H9 (cell line): Measurements from ENCODE around the gene ECE2. TPM values are rescaled to one million over a fixed set of nuclear protein-coding genes. Genes with fewer than 3 reads are reported as not detected.

Source experiments
- DNase-seq: peaks from one replicate; pipeline ENCODE4 v3.0.0-alpha.2; 2017
- H2AFZ ChIP-seq: one replicate; pipeline ENCODE4 v1.6.1; 2013; ENCODE audit warnings: mild to moderate bottlenecking, low read length, control low read depth, moderate library complexity
- H2AK5ac ChIP-seq: 2 replicates; pipeline ENCODE4 v1.6.1; 2013; ENCODE audit warnings: low read length, control low read depth, mixed read lengths; ENCODE audit not compliant: insufficient read length
- H2BK120ac ChIP-seq: one replicate; pipeline ENCODE4 v1.6.1; 2013; ENCODE audit warnings: low read depth, mild to moderate bottlenecking, low read length, control low read depth, inconsistent platforms; ENCODE audit not compliant: poor library complexity, severe bottlenecking
- H2BK12ac ChIP-seq: 2 replicates; pipeline ENCODE4 v1.6.1; 2013; ENCODE audit warnings: low read length, control low read depth, mixed read lengths, low read depth; ENCODE audit not compliant: insufficient read length
- H2BK15ac ChIP-seq: 2 replicates; pipeline ENCODE4 v1.6.1; 2013; ENCODE audit warnings: low read depth, low read length, control low read depth
- H2BK20ac ChIP-seq: one replicate; pipeline ENCODE4 v1.6.1; 2013; ENCODE audit warnings: low read depth, mild to moderate bottlenecking, low read length, control low read depth, inconsistent platforms; ENCODE audit not compliant: poor library complexity, severe bottlenecking
- H2BK5ac ChIP-seq: 2 replicates; pipeline ENCODE4 v1.6.1; 2013; ENCODE audit warnings: low read length, control low read depth, mixed read lengths; ENCODE audit not compliant: insufficient read length
- H3K14ac ChIP-seq: 2 replicates; pipeline ENCODE4 v1.6.1; 2013; ENCODE audit warnings: low read length, control low read depth; ENCODE audit not compliant: insufficient read depth
- H3K18ac ChIP-seq: 2 replicates; pipeline ENCODE4 v1.6.1; 2013; ENCODE audit warnings: low read depth, mild to moderate bottlenecking, mixed read lengths, low read length, control low read depth; ENCODE audit not compliant: insufficient read length
- H3K23ac ChIP-seq: 2 replicates; pipeline ENCODE4 v1.6.1; 2013; ENCODE audit warnings: low read length, control low read depth, mixed read lengths, low read depth; ENCODE audit not compliant: insufficient read length
- H3K23me2 ChIP-seq: 2 replicates; pipeline ENCODE4 v1.6.1; 2013; ENCODE audit warnings: low read depth, mild to moderate bottlenecking, mixed read lengths, low read length, control low read depth; ENCODE audit not compliant: insufficient read length, poor library complexity, severe bottlenecking
- H3K27ac ChIP-seq: 2 replicates; pipeline ENCODE4 v1.5.1; 2013; ENCODE audit warnings: low read length, control low read depth, mixed read lengths, low read depth; ENCODE audit not compliant: insufficient read length
- H3K27me3 ChIP-seq: 2 replicates; pipeline ENCODE4 v1.6.1; 2013; ENCODE audit warnings: low read length, control low read depth, inconsistent platforms; ENCODE audit not compliant: insufficient read depth
- H3K4ac ChIP-seq: 2 replicates; pipeline ENCODE4 v1.6.1; 2013; ENCODE audit warnings: low read depth, mild to moderate bottlenecking, control low read depth, inconsistent platforms, low read length, moderate library complexity
- H3K4me1 ChIP-seq: 2 replicates; pipeline ENCODE4 v1.6.1; 2013; ENCODE audit warnings: low read length, control low read depth, inconsistent platforms; ENCODE audit not compliant: insufficient read depth
- H3K4me2 ChIP-seq: 2 replicates; pipeline ENCODE4 v1.6.1; 2013; ENCODE audit warnings: low read length, control low read depth, mixed read lengths; ENCODE audit not compliant: insufficient read length, insufficient read depth
- H3K56ac ChIP-seq: 2 replicates; pipeline ENCODE4 v1.6.1; 2013; ENCODE audit warnings: low read depth, mild to moderate bottlenecking, mixed read lengths, low read length, control low read depth; ENCODE audit not compliant: insufficient read length
- H3K79me1 ChIP-seq: 2 replicates; pipeline ENCODE4 v1.6.1; 2013; ENCODE audit warnings: low read depth, mild to moderate bottlenecking, moderate library complexity, low read length, control low read depth, inconsistent platforms; ENCODE audit not compliant: insufficient read depth, poor library complexity, severe bottlenecking
- H3K79me2 ChIP-seq: 2 replicates; pipeline ENCODE4 v1.6.1; 2013; ENCODE audit warnings: low read length, control low read depth, inconsistent platforms; ENCODE audit not compliant: insufficient read depth
- H3K9ac ChIP-seq: 2 replicates; pipeline ENCODE4 v1.6.1; 2013; ENCODE audit warnings: low read length, control low read depth, mixed read lengths; ENCODE audit not compliant: insufficient read length; ENCODE audit errors: extremely low read depth
- H3K9me3 ChIP-seq: one replicate; pipeline ENCODE4 v1.6.1; 2013; ENCODE audit warnings: low read depth, low read length, inconsistent platforms; ENCODE audit not compliant: control insufficient read depth
- H3T11ph ChIP-seq: one replicate; pipeline ENCODE4 v1.6.1; 2013; ENCODE audit warnings: mild to moderate bottlenecking, low read length, control low read depth, inconsistent platforms
- H4K20me1 ChIP-seq: one replicate; pipeline ENCODE4 v1.6.1; 2013; ENCODE audit not compliant: control insufficient read depth, insufficient read length, insufficient read depth
- H4K5ac ChIP-seq: 2 replicates; pipeline ENCODE4 v1.6.1; 2013; ENCODE audit warnings: low read depth, mild to moderate bottlenecking, mixed read lengths, low read length, control low read depth; ENCODE audit not compliant: insufficient read length
- H4K8ac ChIP-seq: replicated peaks from 2 replicates; pipeline ENCODE4 v1.6.1; 2013; ENCODE audit warnings: low read length, control low read depth, mixed read lengths, low read depth; ENCODE audit not compliant: insufficient read length
- H4K91ac ChIP-seq: 2 replicates; pipeline ENCODE4 v1.6.1; 2013; ENCODE audit warnings: low read depth, mild to moderate bottlenecking, moderate library complexity, mixed read lengths, low read length, control low read depth; ENCODE audit not compliant: insufficient read length
- H3K27ac Mint-ChIP-seq, 3 experiments: 2 replicates in 2 of 3; 3 replicates in 1 of 3; pipeline ENCODE4 v1.8.0; 2020 to 2021; ENCODE audit warnings: mixed read lengths in 3 of 3, mild to moderate bottlenecking in 1 of 3, moderate library complexity in 1 of 3
- H3K27me3 Mint-ChIP-seq: 2 replicates; pipeline ENCODE4 v1.8.0; 2021; ENCODE audit warnings: low read depth, mild to moderate bottlenecking, moderate library complexity, mixed read lengths
- H3K36me3 Mint-ChIP-seq, 3 experiments: 2 replicates in 2 of 3; 3 replicates in 1 of 3; pipeline ENCODE4 v1.8.0; 2020 to 2021; ENCODE audit warnings: low read depth in 3 of 3, mixed read lengths in 3 of 3; ENCODE audit not compliant: insufficient read depth in 1 of 3
- H3K4me1 Mint-ChIP-seq, 2 experiments: 2 replicates each; pipeline ENCODE4 v1.8.0; 2020; ENCODE audit warnings: mixed read lengths in 2 of 2
- H3K4me3 Mint-ChIP-seq, 2 experiments: 2 replicates in 1 of 2; 3 replicates in 1 of 2; pipeline ENCODE4 v1.8.0; 2020 to 2021; ENCODE audit warnings: mild to moderate bottlenecking in 2 of 2, mixed read lengths in 2 of 2, moderate library complexity in 1 of 2
- H3K9me3 Mint-ChIP-seq, 2 experiments: 2 replicates in 1 of 2; 3 replicates in 1 of 2; pipeline ENCODE4 v1.8.0; 2020; ENCODE audit warnings: mild to moderate bottlenecking in 2 of 2, mixed read lengths in 2 of 2, moderate library complexity in 1 of 2
- CTCF ChIP-seq: fragments of 200-600 bp; sonication (generic); conservative IDR thresholded peaks from 3 replicates; pipeline ENCODE4 v1.8.0; 2021; ENCODE audit warnings: antibody characterized with exemption, mild to moderate bottlenecking
- WGBS: extraction: QIAGEN DNeasy Blood & Tissue Kit; methylation state at CpG from one replicate; pipeline ENCODE4 v1.1.7; 2013; ENCODE audit warnings: missing lambda C conversion rate, low lambda C conversion rate, mixed read lengths; ENCODE audit not compliant: insufficient read length; ENCODE audit errors: extremely low coverage; 5-methylcytosine and 5-hydroxymethylcytosine counted together
- total RNA-seq: library from RNA; stranded (reverse); gene quantifications from 2 replicates; pipeline ENCODE4 v1.2.1, GENCODE V29; 2021

Gene ECE2
- total RNA-seq, 1 experiment from 2014 or later = not detected

GRCh38 chr3:184337981-184338380 lies 62.2 kb downstream of the ECE2 start:
- Histone ChIP-seq H3K79me2 (no peaks in the 10 kb centered on the region), H3K27ac (no peak overlapping the region), H2BK15ac (no peak overlapping the region), H3K9me3 (no peaks in the 10 kb centered on the region), H3T11ph (no peak overlapping the region), H2AFZ (no peak overlapping the region), H3K23ac (no peak overlapping the region), H3K56ac (no peak overlapping the region), H3K9ac (no peak overlapping the region), H3K14ac (no peak overlapping the region), H4K91ac (no peak overlapping the region), H2BK20ac (no peak overlapping the region), H2BK12ac (no peak overlapping the region), H3K4ac (no peak overlapping the region), H3K27me3 (no peaks in the 10 kb centered on the region), H3K79me1 (no peaks in the 10 kb centered on the region), H3K18ac (no peak overlapping the region), H2AK5ac (no peak overlapping the region), H3K4me2 (no peak overlapping the region), H4K5ac (no peak overlapping the region), H3K4me1 (no peaks in the 10 kb centered on the region), H2BK120ac (no peak overlapping the region), H4K8ac (no peak overlapping the region), H3K23me2 (peaks cover 10% of the 10 kb centered on the region), H4K20me1 (peaks cover 4% of the 10 kb centered on the region), H2BK5ac (no peak overlapping the region)
- peak overlapping the region in 1 of 2 experiments; percentile 63; a peak in 4 of 5 replicates for H3K4me3 Mint-ChIP-seq
- no CpG with 5 or more reads among the region's 7 CpGs for WGBS
- H3K9me3 Mint-ChIP-seq = no peaks in the 10 kb centered on the region; a peak in 1 of 5 replicates
- peaks cover 22 to 44% (median 29%) of the 10 kb centered on the region in 3 experiments for H3K36me3 Mint-ChIP-seq
- TF ChIP-seq CTCF = no peak
- H3K27me3 Mint-ChIP-seq = no peaks in the 10 kb centered on the region; the same call in 1 of the 2 replicates
- peaks cover 34 to 37% of the 10 kb centered on the region in 2 experiments for H3K4me1 Mint-ChIP-seq
- no peak for DNase-seq
- H3K27ac Mint-ChIP-seq = peak overlapping the region in 2 of 3 experiments; percentile 6 to 90; a peak in 3 of 7 replicates
